Neuronal stem cell (in vitro differentiated cells): ENCODE data around the gene ZNF282. TPM values are rescaled to one million over a fixed set of nuclear protein-coding genes. Genes with fewer than 3 reads are reported as not detected.
"Not testable (repeated sequence)": the region's sequence is repeated elsewhere in the genome, so short reads cannot be mapped to it uniquely, and the experiment has no call there.

Experiments used
- DNase-seq: peaks from one replicate; pipeline ENCODE4 v3.0.0-alpha.2; 2013; ENCODE audit warnings: low spot score
- H2AFZ ChIP-seq: one replicate; pipeline ENCODE4 v1.6.1; 2013; ENCODE audit warnings: mild to moderate bottlenecking, low read length, inconsistent platforms
- H2AK5ac ChIP-seq: 2 replicates; pipeline ENCODE4 v1.6.1; 2013; ENCODE audit warnings: low read depth, mild to moderate bottlenecking, inconsistent platforms, low read length, moderate library complexity, mixed read lengths
- H2BK120ac ChIP-seq: 2 replicates; pipeline ENCODE4 v1.6.1; 2013; ENCODE audit warnings: low read depth, mild to moderate bottlenecking, inconsistent platforms, low read length, moderate library complexity, mixed read lengths
- H2BK12ac ChIP-seq: one replicate; pipeline ENCODE4 v1.6.1; 2013; ENCODE audit warnings: low read length, inconsistent platforms
- H2BK15ac ChIP-seq: 2 replicates; pipeline ENCODE4 v1.6.1; 2013; ENCODE audit warnings: mild to moderate bottlenecking, low read length, inconsistent platforms, mixed read lengths
- H2BK5ac ChIP-seq: one replicate; pipeline ENCODE4 v1.6.1; 2013; ENCODE audit warnings: inconsistent platforms, mild to moderate bottlenecking, low read length, moderate library complexity
- H3K14ac ChIP-seq: one replicate; pipeline ENCODE4 v1.6.1; 2013; ENCODE audit warnings: low read length, inconsistent platforms
- H3K18ac ChIP-seq: 2 replicates; pipeline ENCODE4 v1.6.1; 2013; ENCODE audit warnings: low read length, inconsistent platforms
- H3K23ac ChIP-seq: 2 replicates; pipeline ENCODE4 v1.6.1; 2013; ENCODE audit warnings: low read depth, mild to moderate bottlenecking, mixed read lengths, low read length, inconsistent platforms; ENCODE audit not compliant: poor library complexity
- H3K27ac ChIP-seq: replicated peaks from 3 replicates; pipeline ENCODE4 v1.5.1; 2013; ENCODE audit warnings: low read length, inconsistent platforms
- H3K27me3 ChIP-seq, 3 experiments: 2 replicates each; pipeline ENCODE4 v1.6.1; 2013; ENCODE audit warnings: low read length in 3 of 3, mild to moderate bottlenecking in 2 of 3, inconsistent platforms in 1 of 3, low read depth in 1 of 3, mixed read lengths in 1 of 3, moderate library complexity in 1 of 3; ENCODE audit not compliant: control insufficient read depth in 3 of 3, insufficient read depth in 3 of 3
- H3K36me3 ChIP-seq, 2 donors: replicated peaks in 1 of 2; 2 replicates each; pipeline ENCODE4 v1.6.1; 2013; ENCODE audit warnings: low read length in 2 of 2; ENCODE audit not compliant: control insufficient read depth in 2 of 2, insufficient read depth in 2 of 2
- H3K4ac ChIP-seq: 2 replicates; pipeline ENCODE4 v1.6.1; 2013; ENCODE audit warnings: inconsistent platforms, mild to moderate bottlenecking, low read length, moderate library complexity
- H3K4me1 ChIP-seq, 2 donors: 1 replicate in 1 of 2; 2 replicates in 1 of 2; pipeline ENCODE4 v1.6.1; 2013; ENCODE audit warnings: low read length in 2 of 2, low read depth in 1 of 2; ENCODE audit not compliant: control insufficient read depth in 2 of 2, insufficient read depth in 1 of 2
- H3K4me2 ChIP-seq: one replicate; pipeline ENCODE4 v1.6.1; 2013; ENCODE audit warnings: mild to moderate bottlenecking, low read length, inconsistent platforms; ENCODE audit not compliant: insufficient read depth, poor library complexity, severe bottlenecking
- H3K4me3 ChIP-seq, 2 donors: 2 replicates each; pipeline ENCODE4 v1.5.1; 2013; ENCODE audit warnings: low read length in 2 of 2, mild to moderate bottlenecking in 2 of 2, inconsistent platforms in 1 of 2, moderate library complexity in 1 of 2
- H3K79me1 ChIP-seq: one replicate; pipeline ENCODE4 v1.6.1; 2013; ENCODE audit warnings: low read depth, mild to moderate bottlenecking, inconsistent platforms, low read length, moderate library complexity
- H3K9ac ChIP-seq: one replicate; pipeline ENCODE4 v1.6.1; 2013; ENCODE audit warnings: mild to moderate bottlenecking, low read depth, low read length, inconsistent platforms; ENCODE audit not compliant: poor library complexity
- H3K9me3 ChIP-seq, 2 donors: replicated peaks in 1 of 2; 2 replicates each; pipeline versions ENCODE3 to v1.6.1; 2013; ENCODE audit warnings: low read length in 2 of 2, mild to moderate bottlenecking in 2 of 2, inconsistent platforms in 1 of 2, low read depth in 1 of 2, mixed read lengths in 1 of 2, moderate library complexity in 1 of 2; ENCODE audit not compliant: control insufficient read depth in 2 of 2, insufficient read depth in 1 of 2
- H4K8ac ChIP-seq: one replicate; pipeline ENCODE4 v1.6.1; 2013; ENCODE audit warnings: low read depth, mild to moderate bottlenecking, inconsistent platforms, low read length, moderate library complexity
- H4K91ac ChIP-seq: one replicate; pipeline ENCODE4 v1.6.1; 2013; ENCODE audit warnings: low read length, low read depth, mild to moderate bottlenecking, inconsistent platforms; ENCODE audit not compliant: poor library complexity
- WGBS, 2 donors: extraction: QIAGEN DNeasy Blood & Tissue Kit; methylation state at CpG; one replicate each; pipeline ENCODE4 v1.1.7; 2013; ENCODE audit warnings: missing lambda C conversion rate in 2 of 2, mixed read lengths in 1 of 2; ENCODE audit not compliant: insufficient read length in 2 of 2, insufficient replicate concordance in 1 of 2; ENCODE audit errors: extremely low coverage in 2 of 2; 5-methylcytosine and 5-hydroxymethylcytosine counted together
- small RNA-seq: library from polyadenylated mRNA; stranded (forward); fragments of <200 nt; extraction: miRNeasy Mini kit (QIAGEN cat#:217004); gene quantifications from one replicate; pipeline ENCODE3, GENCODE V24; 2013; ENCODE audit not compliant: insufficient read depth

Gene ZNF282

DNA sequence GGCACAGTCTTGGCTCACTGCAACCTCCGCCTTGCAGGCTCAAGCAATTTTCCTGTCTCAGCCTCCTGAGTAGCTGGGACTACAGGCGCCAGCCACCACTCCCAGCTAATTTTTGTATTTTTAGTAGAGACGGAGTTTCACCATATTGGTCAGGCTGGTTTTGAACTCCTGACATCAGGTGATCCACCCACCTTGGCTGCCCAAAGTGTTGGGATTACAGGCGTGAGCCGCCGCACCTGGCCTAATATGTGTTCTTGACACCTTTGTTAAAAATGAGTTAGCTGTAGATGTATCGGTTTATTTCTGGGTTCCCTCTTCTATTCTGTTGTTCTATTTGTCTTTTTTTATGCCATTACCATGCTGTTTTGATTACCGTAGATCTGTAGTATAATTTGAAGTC, 79.1 kb downstream of the ZNF282 start:
- H3K27ac ChIP-seq, H3K18ac ChIP-seq, H3K9me3 ChIP-seq, H2BK5ac ChIP-seq, H3K4me2 ChIP-seq, H3K27me3 ChIP-seq, H3K4ac ChIP-seq, H2BK12ac ChIP-seq, H3K79me1 ChIP-seq, H4K91ac ChIP-seq, H3K4me1 ChIP-seq, H4K8ac ChIP-seq, DNase-seq, H2BK120ac ChIP-seq, H2AK5ac ChIP-seq, H3K14ac ChIP-seq, H3K9ac ChIP-seq, H3K4me3 ChIP-seq, H3K23ac ChIP-seq, H2BK15ac ChIP-seq, H2AFZ ChIP-seq: not testable (repeated sequence)
- H3K36me3 ChIP-seq, result peaks cover 10 to 20% of the 10 kb centered on the region in 2 donors
- WGBS, 2 donors, result no CpG with 5 or more reads among the region's 8 CpGs

Small RNAs within 50 kb of the gene (small RNA-seq; reads per million reads assigned to genes)
- not detected for gene AC004890.1
